Prostate gland (tissue), 2 donors: ENCODE data around the gene CHTOP. TPM values are rescaled to one million over a fixed set of nuclear protein-coding genes. Genes with fewer than 3 reads are reported as not detected.

ENCODE experiments used
- DNase-seq: peaks from one replicate; pipeline ENCODE4 v3.0.0-alpha.2; 2019; ENCODE audit warnings: low spot score
- H3K27ac ChIP-seq, 2 donors: fragments of 200-600 bp; sonication (generic); 2 replicates each; pipeline ENCODE4 v1.5.1; 2017 to 2019
- H3K27me3 ChIP-seq: fragments of 200-600 bp; sonication (generic); replicated peaks from 2 replicates; pipeline ENCODE4 v1.5.1; 2019; ENCODE audit not compliant: insufficient read depth
- H3K36me3 ChIP-seq, 2 donors: fragments of 200-600 bp; sonication (generic); 1 replicate in 1 of 2; 2 replicates in 1 of 2; pipeline versions ENCODE4 v1.5.1 to v1.8.1; 2017 to 2019
- H3K4me1 ChIP-seq: fragments of 200-600 bp; sonication (generic); replicated peaks from 2 replicates; pipeline ENCODE4 v1.5.1; 2019
- H3K4me3 ChIP-seq, 2 donors: fragments of 200-600 bp; sonication (generic); 2 replicates each; pipeline ENCODE4 v1.5.1; 2017 to 2019
- H3K9me3 ChIP-seq: fragments of 200-600 bp; sonication (generic); 2 replicates; pipeline ENCODE4 v1.5.1; 2017
- CTCF ChIP-seq, 4 experiments: fragments of 200-600 bp in 2 of 4; fragments of 450-650 bp in 2 of 4; sonication (generic) in 2 of 4; IDR thresholded peaks; 1 replicate in 3 of 4; 2 replicates in 1 of 4; pipeline ENCODE4 v1.5.1; 2016 to 2019; ENCODE audit warnings: antibody characterized with exemption in 4 of 4, mild to moderate bottlenecking in 2 of 4, moderate library complexity in 2 of 4
- POLR2A ChIP-seq: fragments of 450-650 bp; IDR thresholded peaks from one replicate; pipeline ENCODE4 v1.6.1; 2016; ENCODE audit warnings: antibody characterized with exemption, mild to moderate bottlenecking
- POLR2AphosphoS5 ChIP-seq: sonication (generic); formaldehyde crosslinking; IDR thresholded peaks from one replicate; pipeline ENCODE4 v1.6.1; 2017; ENCODE audit warnings: antibody characterized with exemption
- WGBS: methylation state at CpG from one replicate; pipeline ENCODE4 v1.1.5; 2018; 5-methylcytosine and 5-hydroxymethylcytosine counted together
- intact Hi-C: fragments of 100-400 bp; cut with DNase I; formaldehyde crosslinking; loops from one replicate; pipeline ENCODE4 v1.14.2; 2022
- total RNA-seq, 2 donors: library from RNA; depleted of rRNA; stranded (reverse); fragments of >200 nt; gene quantifications; one replicate each; pipeline ENCODE4 v1.1.0, GENCODE V29; 2016

Gene CHTOP
- total RNA-seq, 2 donors from 2014 or later, result 60.6 to 74.4 TPM

GRCh38 chr1:153679337-153680119 is 45.7 kb downstream of the CHTOP start:
- no peak overlapping the region for H3K27ac ChIP-seq
- H3K9me3 ChIP-seq, result no peaks in the 10 kb centered on the region
- peak overlapping the region; percentile 24 to 33 for H3K4me3 ChIP-seq
- DNase-seq, result no peak
- no peaks in the 10 kb centered on the region for H3K36me3 ChIP-seq
- no peak for TF ChIP-seq POLR2A
- TF ChIP-seq CTCF (IDR thresholded peaks at IDR 0.05), result peak in 1 of 4 experiments; percentile 9
- no peak for TF ChIP-seq POLR2AphosphoS5
- no peaks in the 10 kb centered on the region for H3K27me3 ChIP-seq
- H3K4me1 ChIP-seq, result no peaks in the 10 kb centered on the region
- intact Hi-C loops, result loop anchor here (2.0 to 5.0 kb wide), 3 partner anchors 69 to 308 kb away; partner anchors contain the start of gene RAB13
- 5% methylated on average over 67 of the region's 73 CpGs for WGBS

- no peaks in the 10 kb centered on the region for H3K4me1 ChIP-seq
- no peaks in the 10 kb centered on the region for H3K9me3 ChIP-seq
- H3K4me3 ChIP-seq, result no peak overlapping the region
- no peaks in the 10 kb centered on the region for H3K36me3 ChIP-seq
- WGBS, result 41% methylated on average over 10 of the region's 10 CpGs
- intact Hi-C loops, result no loop called here
- no peak for DNase-seq
- TF ChIP-seq POLR2AphosphoS5 (no peak), POLR2A (no peak), CTCF (IDR thresholded peaks at IDR 0.05) (no peak)
- no peak overlapping the region for H3K27ac ChIP-seq
- no peaks in the 10 kb centered on the region for H3K27me3 ChIP-seq
Observed at GRCh38 chr1:153680120-153680403, 46.2 kb downstream of the CHTOP start.

GRCh38 chr1:153682730-153683129 is 48.9 kb downstream of the CHTOP start:
- no peak for DNase-seq
- Histone ChIP-seq H3K27ac (no peak overlapping the region), H3K4me3 (no peak overlapping the region), H3K27me3 (no peaks in the 10 kb centered on the region), H3K4me1 (no peaks in the 10 kb centered on the region), H3K9me3 (no peaks in the 10 kb centered on the region), H3K36me3 (no peaks in the 10 kb centered on the region)
- intact Hi-C loops, result no loop called here
- WGBS, result 91% methylated on average over 7 of the region's 7 CpGs
- TF ChIP-seq POLR2A, result no peak

GRCh38 chr1:153683854-153684253 is 50.0 kb downstream of the CHTOP start:
- no peaks in the 10 kb centered on the region for H3K36me3 ChIP-seq
- H3K4me3 ChIP-seq, result no peak overlapping the region
- TF ChIP-seq POLR2A, result no peak
- no peak for TF ChIP-seq CTCF (IDR thresholded peaks at IDR 0.05)
- TF ChIP-seq POLR2AphosphoS5, result no peak
- intact Hi-C loops, result no loop called here
- no peaks in the 10 kb centered on the region for H3K4me1 ChIP-seq
- 85% methylated on average over 5 of the region's 5 CpGs for WGBS
- H3K27ac ChIP-seq, result no peak overlapping the region
- H3K27me3 ChIP-seq, result no peaks in the 10 kb centered on the region
- no peaks in the 10 kb centered on the region for H3K9me3 ChIP-seq
- DNase-seq, result no peak

- Histone ChIP-seq H3K36me3 (no peaks in the 10 kb centered on the region), H3K27me3 (no peaks in the 10 kb centered on the region), H3K4me3 (no peak overlapping the region), H3K27ac (no peak overlapping the region), H3K4me1 (no peaks in the 10 kb centered on the region), H3K9me3 (no peaks in the 10 kb centered on the region)
- TF ChIP-seq POLR2A (no peak), CTCF (IDR thresholded peaks at IDR 0.05) (no peak), POLR2AphosphoS5 (no peak)
- no peak for DNase-seq
- intact Hi-C loops, result no loop called here
- WGBS, result 84% methylated on average over 12 of the region's 12 CpGs
Observed at GRCh38 chr1:153684892-153685291, 51.0 kb downstream of the CHTOP start.
